Measurements from ENCODE around the gene RMI2. TPM values are rescaled to one million over a fixed set of nuclear protein-coding genes. Genes with fewer than 3 reads are reported as not detected.
"Not testable (repeated sequence)": the region's sequence is repeated elsewhere in the genome, so short reads cannot be mapped to it uniquely, and the experiment has no call there.

Gene RMI2
- polyA plus RNA-seq, 2 of the 4 experiments (the other 2 are of a cell fraction): 24.2 to 26.9 TPM

DNA sequence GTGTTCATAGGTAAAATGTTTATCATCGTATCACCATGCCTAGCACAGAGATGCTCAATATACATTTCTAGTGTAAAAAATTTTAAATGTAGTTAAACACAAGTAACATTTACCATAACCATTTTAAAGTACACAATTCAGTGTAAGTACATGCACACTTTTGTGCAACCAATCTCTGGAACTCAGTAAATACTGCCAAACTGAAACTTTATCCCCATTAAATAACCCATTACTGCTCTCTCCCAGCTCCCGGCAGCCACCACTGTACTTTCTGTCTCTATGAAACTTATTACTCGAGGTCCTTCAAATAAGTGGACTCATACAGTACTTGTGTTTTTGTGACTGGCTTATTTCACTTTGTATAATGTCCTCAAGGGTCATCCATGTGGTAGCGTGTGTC, 29.0 kb downstream of the RMI2 start:
- ATAC-seq (no peak), DNase-seq (ENCODE audit: low read depth in 1 of 2, low spot score in 1 of 2) (no peak), FAIRE-seq (no peak)
- WGBS (ENCODE audit: missing lambda C conversion rate): 65% methylated on average over 4 of the region's 4 CpGs
- Histone ChIP-seq H3K9me3 (no peaks in the 10 kb centered on the region; the same call in 2 of the 3 replicates), H3K27ac (no peak overlapping the region), H3K4me1 (no peaks in the 10 kb centered on the region), H3K4me3 (no peak overlapping the region), H3K4me2 (no peak overlapping the region)
- TF ChIP-seq JUN (IDR thresholded peaks at IDR 0.05) (no peak), FOSL2 (IDR thresholded peaks at IDR 0.05) (no peak), FOSL2 (CRISPR knock-in tag; IDR thresholded peaks at IDR 0.05) (no peak), EP300 (IDR thresholded peaks at IDR 0.05) (no peak), RAD21 (conservative IDR thresholded peaks at IDR 0.05 in 1 of 2, IDR thresholded peaks at IDR 0.05 in 1 of 2) (no peak), POLR2AphosphoS2 (conservative IDR thresholded peaks at IDR 0.05; ENCODE audit: low read length) (no peak), HEYL (CRISPR knock-in tag; IDR thresholded peaks at IDR 0.05) (no peak), NPAS2 (CRISPR knock-in tag; IDR thresholded peaks at IDR 0.05; ENCODE audit: borderline replicate concordance) (no peak), CEBPB (IDR thresholded peaks at IDR 0.05) (no peak), ZNF302 (CRISPR knock-in tag; IDR thresholded peaks at IDR 0.05) (no peak), NFE2L2 (conservative IDR thresholded peaks at IDR 0.05; ENCODE audit: low read length) (no peak), NR3C1 (IDR thresholded peaks at IDR 0.05) (no peak), MAZ (IDR thresholded peaks at IDR 0.05; ENCODE audit: borderline replicate concordance, low read depth, low read length) (no peak), HOXB5 (CRISPR knock-in tag; IDR thresholded peaks at IDR 0.05) (no peak), CHD4 (IDR thresholded peaks at IDR 0.05; ENCODE audit: borderline replicate concordance) (no peak), HMGXB4 (CRISPR knock-in tag; IDR thresholded peaks at IDR 0.05; ENCODE audit: borderline replicate concordance) (no peak)
- ChIA-PET CTCF (interaction anchor here (0.9 to 2.6 kb wide), 5 partner anchors 13 to 410 kb away, joined by 3 to 10 read pairs (median 8); partner anchors contain the start of gene SOCS1), POLR2A (no interaction called here)

DNA sequence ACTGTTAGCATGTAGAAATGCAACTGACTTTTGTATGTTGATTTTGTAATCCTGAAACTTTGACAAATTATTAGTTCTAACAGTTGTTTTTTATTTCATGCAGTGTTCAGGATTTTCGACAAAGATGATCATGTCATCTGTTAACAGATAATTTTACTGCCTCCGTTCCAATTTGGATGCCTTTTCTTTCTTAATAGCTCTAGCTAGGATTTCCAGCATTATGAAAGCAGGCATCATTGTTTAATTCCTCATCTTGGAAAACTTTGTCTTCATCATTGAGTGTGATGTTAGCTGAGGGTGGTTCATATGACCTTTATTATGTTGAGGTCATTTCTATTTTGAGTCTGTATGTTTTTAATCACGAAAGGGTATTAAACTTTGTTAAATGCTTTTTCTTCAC, 31.9 kb downstream of the RMI2 start:
- Histone ChIP-seq H3K4me1 (no peaks in the 10 kb centered on the region), H3K27ac (no peak overlapping the region), H3K4me3 (no peak overlapping the region), H3K9me3 (no peaks in the 10 kb centered on the region; the same call in 2 of the 3 replicates), H3K4me2 (no peak overlapping the region)
- no peak for FAIRE-seq
- TF ChIP-seq HDAC2 (IDR thresholded peaks at IDR 0.05) (no peak), MYC (IDR thresholded peaks at IDR 0.05; ENCODE audit: borderline replicate concordance, low read length) (no peak), JUNB (IDR thresholded peaks at IDR 0.05) (no peak), EP300 (IDR thresholded peaks at IDR 0.05) (no peak), ZNF302 (CRISPR knock-in tag; IDR thresholded peaks at IDR 0.05) (no peak), FOSL2 (IDR thresholded peaks at IDR 0.05) (no peak), FOSL2 (CRISPR knock-in tag; IDR thresholded peaks at IDR 0.05) (no peak)
- CTCF ChIA-PET: interaction anchor here (1.1 to 1.6 kb wide), 2 partner anchors 10 to 413 kb away, joined by 3 to 6 read pairs; no protein-coding TSS in a partner anchor
- WGBS (ENCODE audit: missing lambda C conversion rate): 76% methylated on average over 3 of the region's 3 CpGs
- ATAC-seq: no peak
- DNase-seq (ENCODE audit: low read depth in 1 of 2, low spot score in 1 of 2): no peak
- POLR2A ChIA-PET: no interaction called here

GRCh38 chr16:11378951-11379350, 33.7 kb downstream of the RMI2 start:
- H3K27ac ChIP-seq; H3K9me3 ChIP-seq; H3K4me2 ChIP-seq; DNase-seq (ENCODE audit: low read depth in 1 of 2, low spot score in 1 of 2); FAIRE-seq; ATAC-seq; POLR2A ChIA-PET; H3K4me1 ChIP-seq; H3K4me3 ChIP-seq: not testable (repeated sequence)
- WGBS (ENCODE audit: missing lambda C conversion rate): 60% methylated on average over 5 of the region's 5 CpGs
- CTCF ChIA-PET: interaction anchor here (0.7 to 2.3 kb wide), 4 partner anchors 8 to 435 kb away, joined by 4 to 11 read pairs (median 6); no protein-coding TSS in a partner anchor

DNA sequence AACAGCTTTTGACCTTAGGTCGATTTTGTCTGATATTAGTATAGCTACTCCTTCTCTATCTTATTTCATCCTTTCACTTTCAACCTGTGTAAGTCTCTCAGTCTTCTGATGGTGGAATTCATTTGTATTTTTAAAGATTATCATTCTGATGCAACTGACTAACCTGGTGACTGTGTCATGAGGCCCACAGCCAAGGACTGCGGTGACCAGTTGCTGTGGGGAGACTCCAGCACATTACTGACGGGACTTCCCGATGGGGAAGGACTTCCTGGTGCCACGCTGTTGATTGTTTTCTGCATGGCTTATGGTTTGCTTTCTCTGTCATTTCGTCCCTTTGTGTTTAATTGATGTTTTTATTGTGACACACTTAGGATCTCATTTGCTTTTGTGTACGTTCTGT, 34.2 kb downstream of the RMI2 start:
- ChIA-PET POLR2A (no interaction called here), CTCF (interaction anchor here (0.7 to 2.3 kb wide), 4 partner anchors 7 to 435 kb away, joined by 4 to 11 read pairs (median 6); no protein-coding TSS in a partner anchor)
- Histone ChIP-seq H3K4me3 (no peak overlapping the region), H3K4me2 (no peak overlapping the region), H3K9me3 (no peaks in the 10 kb centered on the region; the same call in 2 of the 3 replicates), H3K27ac (no peak overlapping the region), H3K4me1 (no peaks in the 10 kb centered on the region)
- TF ChIP-seq PHF8 (IDR thresholded peaks at IDR 0.05; ENCODE audit: borderline replicate concordance, low read depth): no peak
- TF ChIP-seq RARB (CRISPR knock-in tag; IDR thresholded peaks at IDR 0.05): no peak
- TF ChIP-seq CHD4 (IDR thresholded peaks at IDR 0.05; ENCODE audit: borderline replicate concordance): no peak
- no peak for TF ChIP-seq NR3C1 (IDR thresholded peaks at IDR 0.05)
- no peak for TF ChIP-seq HOXB13 (CRISPR knock-in tag; IDR thresholded peaks at IDR 0.05; ENCODE audit: low read depth)
- TF ChIP-seq BHLHE40 (IDR thresholded peaks at IDR 0.05; ENCODE audit: low read depth, low read length): no peak
- TF ChIP-seq RNF2 (IDR thresholded peaks at IDR 0.05; ENCODE audit: borderline replicate concordance, low read depth): no peak
- TF ChIP-seq ZNF302 (CRISPR knock-in tag; IDR thresholded peaks at IDR 0.05): no peak
- no peak for TF ChIP-seq HMGXB4 (CRISPR knock-in tag; IDR thresholded peaks at IDR 0.05; ENCODE audit: borderline replicate concordance)
- TF ChIP-seq NPAS2 (CRISPR knock-in tag; IDR thresholded peaks at IDR 0.05; ENCODE audit: borderline replicate concordance): no peak
- TF ChIP-seq TP53 (CRISPR knock-in tag; IDR thresholded peaks at IDR 0.05): no peak
- no peak for TF ChIP-seq NFE2L2 (conservative IDR thresholded peaks at IDR 0.05; ENCODE audit: low read length)
- DNase-seq (ENCODE audit: low read depth in 1 of 2, low spot score in 1 of 2): no peak
- FAIRE-seq: no peak
- 60% methylated on average over 7 of the region's 7 CpGs for WGBS (ENCODE audit: missing lambda C conversion rate)
- ATAC-seq: no peak
